ENCODE measurements around the gene SHE.

The SHE gene

DNA sequence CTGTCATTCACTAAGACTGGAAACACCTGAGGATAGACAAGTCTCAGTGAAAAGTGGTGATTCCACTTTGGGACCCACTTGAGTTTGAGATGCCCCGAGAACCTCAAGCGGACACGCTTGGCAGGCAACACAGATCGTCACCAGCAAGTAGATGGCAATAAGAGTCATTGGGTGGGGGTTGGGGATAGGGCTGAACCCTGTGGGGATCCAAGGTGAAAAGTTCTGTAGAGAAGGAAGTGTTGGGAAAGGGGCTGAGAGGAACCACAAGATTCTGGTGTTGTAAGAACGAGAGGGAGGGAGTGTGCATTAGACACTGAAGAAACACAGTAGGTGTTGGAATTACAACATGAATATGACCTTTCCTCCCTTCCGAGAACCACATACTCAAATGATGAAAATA, 45.6 kb downstream of the SHE start:
- Histone ChIP-seq H3K27ac (peak overlapping the region in 2 of 21 experiments; percentile 17 to 40), H3K4me3 (no peak overlapping the region)

DNA sequence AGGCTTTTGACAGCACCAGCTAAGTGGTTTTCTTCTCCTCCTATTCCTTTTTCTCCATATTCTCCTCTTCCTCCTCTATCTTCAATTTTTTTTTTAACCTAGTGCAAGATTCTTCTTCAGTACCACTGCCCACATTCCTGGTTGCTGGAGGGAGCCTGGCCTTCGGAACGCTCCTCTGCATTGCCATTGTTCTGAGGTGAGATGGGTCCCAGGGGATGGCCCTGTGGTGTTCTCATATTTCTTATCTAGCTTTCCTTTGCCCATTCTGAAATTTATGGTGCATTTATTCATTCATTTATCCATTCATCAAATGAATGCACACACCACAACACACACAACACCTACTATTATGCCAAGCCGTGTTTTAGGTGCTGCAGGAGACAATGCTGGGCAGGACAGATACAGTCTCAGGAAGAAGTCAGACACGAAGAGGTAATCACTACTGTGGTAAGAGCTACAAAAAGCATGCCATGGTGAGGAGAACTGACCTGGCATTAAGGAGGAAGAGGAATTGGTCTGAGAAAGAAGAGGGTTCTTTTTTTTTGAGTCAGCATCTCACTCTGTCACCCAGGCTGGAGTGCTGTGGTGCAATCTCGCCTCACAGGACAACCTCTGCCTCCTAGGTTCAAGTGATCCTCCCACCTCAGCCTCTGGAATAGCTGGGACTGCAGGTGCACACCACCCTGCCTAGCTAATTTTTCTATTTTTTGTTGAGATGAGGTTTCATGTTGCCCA, 47.7 kb downstream of the SHE start:
- no peak overlapping the region for H3K4me3 ChIP-seq
- H3K27ac ChIP-seq: peak overlapping the region in 7 of 21 experiments; percentile 15 to 75 (median 54)

DNA sequence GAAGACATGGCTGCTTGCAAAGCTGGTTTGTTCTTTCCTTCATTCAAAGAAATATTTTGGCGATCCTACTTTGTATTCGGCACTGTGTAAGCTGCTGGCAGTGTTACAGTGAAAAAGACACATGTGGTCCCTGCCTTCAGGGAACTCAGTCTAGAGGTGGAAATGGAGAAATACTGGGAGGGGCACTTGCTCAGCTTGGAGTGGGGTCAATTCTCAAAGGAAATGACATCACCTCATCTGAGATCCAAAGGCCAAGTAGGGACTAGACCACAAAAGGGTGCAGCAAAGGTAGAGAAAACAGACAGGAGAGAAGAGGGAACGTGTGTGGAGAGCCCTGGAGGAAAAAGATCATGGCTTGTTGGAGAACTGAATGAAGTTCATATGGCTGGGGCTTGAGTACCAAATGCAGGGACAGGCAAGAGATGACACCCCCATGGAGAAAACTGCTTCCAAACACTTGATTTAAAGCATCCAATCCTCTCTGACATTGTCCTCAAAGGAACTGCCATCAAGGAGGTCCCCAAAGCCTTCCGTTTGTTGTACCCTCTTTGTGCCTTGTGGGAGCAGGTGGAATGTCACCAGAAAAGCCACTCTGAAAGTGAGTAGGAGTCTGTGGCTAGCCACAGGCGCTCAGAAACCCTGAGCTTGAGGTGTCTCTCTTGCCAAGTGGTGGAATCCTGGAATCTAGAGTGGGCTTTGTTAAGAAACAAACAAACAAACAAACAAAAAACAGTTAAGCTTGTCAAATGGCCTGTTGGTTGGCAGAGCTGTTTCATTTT, 48.4 kb downstream of the SHE start:
- Histone ChIP-seq H3K4me3 (no peak overlapping the region), H3K27ac (peak overlapping the region in 14 of 21 experiments; percentile 5 to 75 (median 46))

DNA sequence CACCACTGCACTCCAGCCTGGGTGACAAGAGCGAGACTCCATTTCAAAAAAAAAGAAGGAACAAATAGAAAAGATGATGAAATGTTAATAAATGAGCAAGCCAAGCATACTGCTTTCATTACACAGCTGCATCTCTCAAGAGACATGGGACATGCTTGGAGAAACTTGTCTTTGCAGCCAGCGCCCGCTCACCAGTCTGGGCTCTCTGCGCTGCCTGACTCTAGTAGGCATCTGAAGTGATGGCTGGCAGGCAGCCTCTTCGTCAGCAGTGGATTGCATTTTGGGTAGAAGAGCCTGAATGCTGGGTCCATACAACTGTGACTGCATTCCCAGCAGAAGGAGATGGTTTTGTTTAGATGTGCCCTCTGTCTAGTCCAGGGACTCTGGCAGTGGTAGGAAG, 49.1 kb downstream of the SHE start:
- Histone ChIP-seq H3K27ac (peak overlapping the region in 12 of 21 experiments; percentile 5 to 74 (median 40)), H3K4me3 (no peak overlapping the region)

DNA sequence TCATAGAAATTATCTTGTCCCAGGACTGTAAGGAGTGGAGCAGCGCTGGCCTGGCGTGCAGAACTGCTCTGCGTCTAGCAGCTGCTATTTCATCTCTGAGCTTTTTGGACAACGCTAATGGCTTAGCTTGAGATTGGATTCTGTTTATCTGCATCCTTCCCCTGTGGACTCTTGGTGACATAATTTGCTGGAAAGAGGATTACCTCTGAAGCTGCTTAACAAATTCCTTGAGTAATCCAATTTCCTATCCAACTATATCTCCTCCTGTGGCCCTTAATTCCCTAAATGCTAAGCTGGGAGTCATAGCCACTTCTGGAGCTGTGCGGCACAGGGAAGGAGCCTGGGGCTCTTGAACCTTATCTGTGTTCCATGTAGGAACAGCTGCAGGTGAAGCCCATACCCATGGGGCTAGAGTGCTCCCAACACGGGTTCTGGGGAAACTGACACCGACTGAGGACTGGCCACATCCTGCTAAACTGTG, 53.8 kb downstream of the SHE start:
- no peak overlapping the region for H3K27ac ChIP-seq
- no peak overlapping the region for H3K4me3 ChIP-seq

DNA sequence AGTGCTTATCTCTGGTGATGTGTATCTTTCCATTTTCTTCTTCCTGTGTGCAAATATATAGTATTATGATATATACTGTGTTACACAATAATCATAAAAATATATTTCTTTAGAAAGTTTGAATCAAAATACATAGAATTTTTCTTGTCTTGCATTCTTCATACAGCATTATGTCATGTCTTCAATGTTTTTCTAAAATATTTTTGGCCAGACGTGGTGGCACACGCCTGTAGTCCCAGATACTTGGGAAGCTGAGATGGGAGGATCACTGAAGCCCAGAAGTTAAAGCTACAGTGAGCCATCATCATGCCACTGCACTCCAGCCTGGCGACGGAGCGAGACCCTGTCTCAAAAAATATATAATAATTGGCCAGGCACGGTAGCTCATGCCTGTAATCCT, 55.4 kb downstream of the SHE start:
- H3K4me3 ChIP-seq: no peak overlapping the region
- H3K27ac ChIP-seq: peak overlapping the region in 1 of 21 experiments; percentile 57

DNA sequence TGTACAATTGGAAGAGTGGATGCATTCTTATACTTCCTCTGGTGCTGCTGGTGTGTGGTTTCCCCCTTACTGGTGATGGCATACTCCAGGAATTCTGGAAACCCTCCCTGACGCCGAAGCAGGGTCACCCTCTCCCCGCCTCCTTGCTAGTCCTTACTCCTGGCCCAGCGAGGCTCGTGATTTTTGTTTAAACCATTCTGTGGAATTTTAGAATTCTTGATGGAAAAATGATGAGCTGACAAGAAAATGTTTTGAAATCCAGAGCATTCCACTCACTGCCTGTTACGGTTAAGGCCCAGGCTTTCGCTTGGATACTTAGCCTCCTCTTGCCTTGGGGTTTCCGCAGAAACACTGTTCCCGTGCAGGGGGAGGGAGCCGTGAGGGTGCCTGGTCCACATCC, 55.9 kb downstream of the SHE start:
- H3K27ac ChIP-seq: peak overlapping the region in 2 of 21 experiments; percentile 38 to 57
- H3K4me3 ChIP-seq: no peak overlapping the region

DNA sequence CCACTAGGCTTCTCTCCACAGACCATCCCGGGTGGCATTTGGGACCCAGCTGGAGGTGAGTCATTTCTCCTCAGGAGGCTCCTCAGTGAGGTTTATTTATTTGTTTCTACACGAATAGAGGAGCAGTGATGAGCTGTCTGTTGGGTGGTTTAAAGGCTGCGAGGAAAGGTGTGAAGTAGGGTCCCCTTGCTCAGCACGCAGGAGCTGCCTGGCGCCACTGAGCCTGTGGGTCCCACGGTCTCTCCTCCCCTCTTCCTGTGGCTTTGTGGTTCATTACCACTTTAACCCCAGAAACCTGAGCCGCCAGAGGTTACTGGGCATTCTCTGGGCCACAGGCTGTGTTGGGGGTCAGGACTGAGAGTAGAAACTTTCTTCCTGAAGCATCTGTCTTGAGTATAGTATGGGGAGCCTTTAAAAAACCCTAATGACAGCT, 57.2 kb downstream of the SHE start:
- Histone ChIP-seq H3K27ac (peak overlapping the region in 5 of 21 experiments; percentile 3 to 46 (median 16)), H3K4me3 (no peak overlapping the region)

DNA sequence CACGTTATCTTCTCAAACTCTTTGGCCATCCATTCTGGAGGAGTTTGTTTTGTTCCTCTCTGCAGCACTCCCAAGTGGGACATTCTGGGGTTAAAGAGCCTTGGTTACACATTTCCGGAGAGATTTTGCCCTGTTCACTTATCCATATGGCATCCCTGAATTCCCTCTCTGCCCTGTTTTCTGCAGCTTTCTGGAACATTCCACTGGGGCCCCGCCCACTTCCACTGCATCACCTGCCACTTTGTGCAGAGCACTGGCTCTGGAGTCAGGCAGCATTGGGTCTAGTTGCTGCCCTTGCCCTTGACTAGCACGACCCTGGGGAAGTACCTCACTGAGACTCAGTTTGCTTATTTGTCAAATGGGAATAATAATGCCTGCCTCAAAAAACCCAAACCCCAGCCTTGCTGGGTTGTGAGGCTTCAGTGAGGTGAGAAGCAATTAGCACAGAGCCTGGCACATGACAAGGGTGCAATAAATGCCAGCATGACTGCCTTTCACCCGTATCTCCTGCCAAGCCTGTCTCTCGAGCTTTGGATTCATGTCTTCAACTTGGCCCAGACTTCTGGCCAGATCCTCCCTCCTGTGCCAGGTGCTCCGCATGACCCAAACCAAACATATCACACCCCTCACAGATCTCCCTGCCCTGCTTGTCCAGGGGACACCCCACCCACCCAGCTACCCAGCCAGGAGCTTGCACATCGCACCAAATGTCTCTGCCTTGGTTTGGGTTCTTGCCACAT, 58.8 kb downstream of the SHE start:
- H3K27ac ChIP-seq: no peak overlapping the region
- no peak overlapping the region for H3K4me3 ChIP-seq

DNA sequence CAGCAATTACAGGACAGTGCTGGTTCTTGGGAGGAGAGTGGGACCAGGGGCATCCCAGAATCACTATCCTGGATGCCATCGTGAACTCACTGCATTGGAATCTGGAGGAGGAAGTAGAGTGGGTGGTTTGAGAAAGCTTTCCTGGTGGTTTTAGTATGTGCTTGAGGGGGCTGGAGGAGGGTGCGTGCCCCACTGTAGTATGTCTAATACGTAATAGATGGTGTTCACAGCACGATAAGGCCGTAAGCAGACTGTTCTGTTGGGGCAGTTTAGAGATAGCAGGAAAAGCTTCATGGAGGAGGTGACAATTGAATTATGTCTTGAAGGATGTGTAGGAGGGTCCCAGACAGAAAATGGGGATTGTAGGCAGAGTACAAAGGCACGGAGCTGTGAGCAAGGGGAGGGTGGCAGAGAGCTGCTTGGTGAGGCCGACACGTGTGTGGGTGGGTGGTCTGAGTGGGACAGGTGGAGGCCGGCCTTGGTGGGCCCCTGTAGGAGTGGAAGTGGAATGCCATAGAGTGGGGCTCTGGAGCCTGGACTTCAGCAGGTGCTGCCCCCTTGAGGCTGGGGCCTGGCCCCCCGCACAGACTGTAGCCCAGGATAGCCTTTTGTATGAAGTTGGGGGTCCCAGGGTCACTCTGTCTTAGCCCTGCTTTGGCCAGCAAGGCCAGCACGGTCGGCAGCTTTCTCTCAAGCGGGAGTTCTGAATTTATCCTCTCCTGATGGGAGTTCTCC, 60.0 kb downstream of the SHE start:
- H3K4me3 ChIP-seq: no peak overlapping the region
- peak overlapping the region in 4 of 21 experiments; percentile 5 to 38 (median 30) for H3K27ac ChIP-seq

DNA sequence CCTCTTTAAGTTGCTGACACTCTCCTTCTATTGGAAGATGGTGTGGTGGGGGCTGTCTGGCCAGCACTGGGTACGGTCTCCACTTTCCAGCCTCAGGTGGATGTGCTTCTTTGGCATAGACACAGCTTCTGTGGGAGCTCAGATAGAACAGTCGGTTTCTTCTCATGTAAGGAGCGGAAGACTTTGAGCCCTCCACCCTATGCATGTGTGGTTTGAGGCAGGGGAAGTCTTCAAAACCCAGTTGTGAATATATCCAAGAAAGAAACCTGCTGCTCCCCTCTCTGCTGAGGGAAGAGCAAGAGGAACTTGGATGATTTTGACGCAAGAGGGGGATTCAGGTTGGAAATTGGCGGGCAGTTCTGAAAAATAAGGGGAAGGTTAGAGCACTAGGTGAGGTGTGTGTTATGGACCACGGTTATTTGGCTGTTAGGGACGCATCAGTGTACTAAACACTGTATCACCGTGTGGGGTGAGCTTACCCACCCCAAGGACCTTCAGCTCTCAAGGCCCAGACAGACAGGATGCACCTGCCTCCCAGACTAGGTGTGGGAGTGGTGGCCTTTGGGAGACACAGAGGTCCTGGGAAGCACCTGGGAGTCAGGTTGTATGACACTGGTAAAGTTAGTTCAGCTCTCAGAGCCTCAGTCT, 60.8 kb downstream of the SHE start:
- Histone ChIP-seq H3K4me3 (no peak overlapping the region), H3K27ac (peak overlapping the region in 6 of 21 experiments; percentile 0 to 38 (median 22))

DNA sequence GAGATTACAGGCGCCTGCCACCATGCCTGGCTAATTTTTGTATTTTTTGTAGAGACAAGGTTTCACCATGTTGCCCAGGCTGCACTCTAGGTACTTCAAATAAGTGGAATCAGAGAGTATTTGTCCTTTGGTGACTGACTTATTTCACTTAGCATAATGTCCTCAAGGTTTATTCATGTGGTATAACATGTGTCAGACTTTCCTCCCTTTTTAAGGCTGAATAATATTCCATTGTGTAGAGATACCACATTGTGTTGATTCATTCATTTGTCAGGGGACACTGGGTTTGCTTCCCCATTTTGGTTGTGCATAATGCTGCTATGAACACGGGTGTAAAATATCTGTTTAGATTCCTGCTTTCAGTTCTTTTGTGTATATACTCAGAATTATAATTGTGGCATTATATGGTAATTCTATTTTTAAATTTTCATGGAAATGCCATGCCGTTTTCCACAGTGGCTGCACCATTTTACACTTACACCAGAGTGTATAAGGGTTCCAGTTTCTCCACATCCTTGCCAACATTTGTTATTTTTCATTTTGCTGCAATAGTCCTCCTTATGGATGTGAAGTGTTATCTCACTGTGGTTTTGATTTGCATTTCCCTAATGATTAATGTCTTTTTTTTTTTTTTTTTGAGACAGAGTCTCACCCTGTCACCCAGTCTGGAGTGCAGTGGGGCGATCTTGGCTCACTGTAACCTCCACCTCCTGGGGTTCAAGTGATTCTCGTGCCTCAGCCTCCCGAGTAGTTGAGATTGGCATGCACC, 62.0 kb downstream of the SHE start:
- Histone ChIP-seq H3K27ac (peak overlapping the region in 4 of 21 experiments; percentile 44 to 69 (median 52)), H3K4me3 (no peak overlapping the region)

DNA sequence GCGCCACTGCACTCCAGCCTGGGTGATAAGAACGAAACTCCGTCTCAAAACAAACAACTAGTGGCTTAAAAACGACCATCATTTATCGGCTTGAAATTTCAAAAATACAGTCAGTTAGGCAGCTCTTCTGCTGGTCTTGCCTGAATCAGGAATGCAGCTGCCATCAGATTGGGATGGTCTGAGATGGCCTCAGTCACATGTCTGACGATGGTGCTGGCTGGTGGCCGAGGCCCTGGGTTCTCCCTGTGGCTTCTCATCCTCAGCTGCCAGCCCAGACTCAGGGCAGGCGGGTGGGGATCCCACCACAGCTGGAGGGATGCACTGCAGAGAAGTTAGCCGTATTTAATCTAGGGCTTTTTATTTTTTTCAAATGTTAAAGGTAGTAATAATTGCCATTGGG, 65.8 kb downstream of the SHE start:
- H3K27ac ChIP-seq: peak overlapping the region in 4 of 21 experiments; percentile 23 to 81 (median 56)
- H3K4me3 ChIP-seq: no peak overlapping the region

DNA sequence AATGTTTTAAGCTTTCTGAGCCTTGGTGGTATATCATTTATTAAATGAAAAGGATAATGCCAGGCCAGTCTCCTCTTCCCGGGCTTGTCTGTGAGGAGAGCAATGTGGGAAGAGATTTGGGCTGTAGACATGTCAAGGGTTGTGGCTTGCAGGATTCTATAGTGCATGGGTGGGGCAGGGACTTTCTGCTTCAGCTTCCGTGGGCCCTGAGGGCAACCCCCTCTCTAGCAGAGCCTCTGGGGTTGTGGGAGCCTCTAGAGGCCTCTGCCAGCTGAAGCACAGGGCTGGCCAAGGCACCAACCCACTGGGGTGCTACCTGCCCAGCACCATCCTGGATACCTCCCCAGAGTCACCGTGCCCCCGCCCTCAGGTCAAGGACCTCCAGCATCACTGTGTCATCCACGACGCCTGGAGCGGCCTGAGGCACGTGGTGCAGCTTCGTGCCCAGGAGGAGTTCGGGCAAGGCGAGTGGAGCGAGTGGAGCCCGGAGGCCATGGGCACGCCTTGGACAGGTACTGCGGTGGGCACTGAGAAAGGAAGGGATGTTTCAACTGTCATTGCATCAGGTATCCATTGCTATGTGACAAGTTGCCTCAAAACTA, 66.5 kb downstream of the SHE start:
- Histone ChIP-seq H3K27ac (peak overlapping the region in 8 of 21 experiments; percentile 19 to 91 (median 76)), H3K4me3 (no peak overlapping the region)

DNA sequence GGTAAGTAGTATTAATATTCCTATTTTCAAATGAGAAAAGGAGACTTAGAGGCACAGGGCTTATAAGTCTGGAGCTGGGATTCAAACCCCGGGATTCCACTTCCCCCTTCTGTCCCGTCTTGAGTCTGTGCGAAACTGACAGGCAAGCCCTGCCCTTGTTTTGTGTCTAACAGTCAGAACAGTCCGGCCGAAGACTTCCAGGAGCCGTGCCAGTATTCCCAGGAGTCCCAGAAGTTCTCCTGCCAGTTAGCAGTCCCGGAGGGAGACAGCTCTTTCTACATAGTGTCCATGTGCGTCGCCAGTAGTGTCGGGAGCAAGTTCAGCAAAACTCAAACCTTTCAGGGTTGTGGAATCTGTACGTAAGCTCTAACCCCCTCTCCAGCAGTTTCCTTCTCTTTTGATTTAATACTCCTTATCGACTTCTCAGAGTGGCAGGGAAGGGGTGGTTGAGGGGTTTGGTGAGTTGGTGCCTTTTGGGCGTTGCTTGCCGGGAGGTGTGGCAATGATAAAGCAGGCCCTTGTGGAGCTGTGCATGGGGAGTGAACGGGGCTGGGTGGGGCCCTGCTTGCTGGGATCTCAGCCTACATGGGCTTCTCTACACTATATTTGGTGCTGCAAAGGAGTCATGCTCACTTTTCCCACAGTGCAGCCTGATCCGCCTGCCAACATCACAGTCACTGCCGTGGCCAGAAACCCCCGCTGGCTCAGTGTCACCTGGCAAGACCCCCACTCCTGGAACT, 67.7 kb downstream of the SHE start:
- peak overlapping the region in 15 of 21 experiments; percentile 41 to 91 (median 75) for H3K27ac ChIP-seq

DNA sequence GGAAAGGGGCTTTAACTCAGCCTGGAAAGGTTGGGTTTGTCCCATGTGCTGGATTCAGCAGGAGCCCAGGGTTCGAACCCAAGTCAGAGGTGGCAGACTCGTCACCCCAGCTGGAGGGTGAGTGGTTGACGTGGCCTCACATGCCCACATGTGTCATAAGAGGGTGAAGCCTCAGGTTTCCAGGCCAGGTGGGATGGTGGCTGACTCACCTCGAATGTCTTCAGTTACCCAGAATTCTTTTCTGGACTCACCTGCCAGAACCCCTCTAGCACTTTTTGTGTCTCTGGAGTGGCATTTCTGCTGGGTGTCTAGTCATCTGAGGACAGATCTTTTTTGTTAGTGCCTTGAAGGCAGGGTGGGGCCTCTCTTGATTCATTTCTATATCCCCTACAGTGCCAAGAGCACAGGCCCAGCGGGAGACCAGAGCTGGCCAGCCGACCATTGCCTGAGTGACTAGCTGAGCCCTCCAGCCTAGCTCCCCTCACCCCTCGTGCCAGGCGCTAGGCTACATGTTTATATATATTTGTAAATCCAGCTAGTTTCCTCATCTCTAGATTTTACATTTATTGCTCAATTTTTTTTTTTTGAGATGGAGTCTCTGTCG, 68.9 kb downstream of the SHE start:
- H3K27ac ChIP-seq: peak overlapping the region in 19 of 21 experiments; percentile 0 to 91 (median 74)
- H3K4me3 ChIP-seq: no peak overlapping the region

More for the DNA sequence above, 67.7 kb downstream of the SHE start:
- no peak overlapping the region for H3K4me3 ChIP-seq

Measured in skin epidermis (tissue), 12 donors.